Vagina (tissue), 2 donors: ENCODE data around the gene SIRT3. TPM values are rescaled to one million over a fixed set of nuclear protein-coding genes. Genes with fewer than 3 reads are reported as not detected.
"Not testable (repeated sequence)": the region's sequence is repeated elsewhere in the genome, so short reads cannot be mapped to it uniquely, and the experiment has no call there.

ENCODE experiments used
- DNase-seq, 2 donors: peaks; one replicate each; pipeline ENCODE4 v3.0.0-alpha.2; 2017; ENCODE audit errors: extremely low spot score in 2 of 2
- H3K27ac ChIP-seq: fragments of 200-600 bp; sonication (generic); one replicate; pipeline ENCODE4 v1.5.1; 2019
- H3K27me3 ChIP-seq: fragments of 200-600 bp; sonication (generic); one replicate; pipeline ENCODE4 v1.5.1; 2019
- H3K36me3 ChIP-seq, 2 donors: fragments of 200-600 bp; sonication (generic); one replicate each; pipeline ENCODE4 v1.5.1; 2017 to 2019
- H3K4me1 ChIP-seq: fragments of 200-600 bp; sonication (generic); one replicate; pipeline ENCODE4 v1.5.1; 2019
- H3K4me3 ChIP-seq, 2 donors: fragments of 200-600 bp; sonication (generic); 1 replicate in 1 of 2; 2 replicates in 1 of 2; pipeline ENCODE4 v1.5.1; 2016 to 2019
- H3K9me3 ChIP-seq: fragments of 200-600 bp; sonication (generic); one replicate; pipeline ENCODE4 v1.5.1; 2019
- CTCF ChIP-seq, 3 experiments: fragments of 450-650 bp in 2 of 3; fragments of 200-600 bp in 1 of 3; sonication (generic) in 1 of 3; IDR thresholded peaks; one replicate each; pipeline ENCODE4 v1.5.1; 2017 to 2019; ENCODE audit warnings: antibody characterized with exemption in 3 of 3, mild to moderate bottlenecking in 2 of 3, moderate library complexity in 2 of 3
- POLR2A ChIP-seq, 2 donors: fragments of 450-650 bp; IDR thresholded peaks; one replicate each; pipeline ENCODE4 v1.6.1; 2017; ENCODE audit warnings: antibody characterized with exemption in 2 of 2, mild to moderate bottlenecking in 2 of 2, moderate library complexity in 2 of 2
- POLR2AphosphoS5 ChIP-seq, 2 donors: sonication (generic); formaldehyde crosslinking; IDR thresholded peaks; one replicate each; pipeline ENCODE4 v1.9.0; 2017; ENCODE audit warnings: antibody characterized with exemption in 2 of 2, mild to moderate bottlenecking in 2 of 2, low read depth in 1 of 2; ENCODE audit not compliant: insufficient read depth in 1 of 2
- intact Hi-C: fragments of 100-400 bp; cut with DNase I; formaldehyde crosslinking; loops from one replicate; pipeline ENCODE4 v1.15.1; 2023
- total RNA-seq: library from RNA; depleted of rRNA; stranded (reverse); fragments of >200 nt; gene quantifications from one replicate; pipeline ENCODE4 v1.2.3, GENCODE V29; 2016

Gene SIRT3
- total RNA-seq, 1 donor from 2014 or later, result 5.6 TPM

DNA sequence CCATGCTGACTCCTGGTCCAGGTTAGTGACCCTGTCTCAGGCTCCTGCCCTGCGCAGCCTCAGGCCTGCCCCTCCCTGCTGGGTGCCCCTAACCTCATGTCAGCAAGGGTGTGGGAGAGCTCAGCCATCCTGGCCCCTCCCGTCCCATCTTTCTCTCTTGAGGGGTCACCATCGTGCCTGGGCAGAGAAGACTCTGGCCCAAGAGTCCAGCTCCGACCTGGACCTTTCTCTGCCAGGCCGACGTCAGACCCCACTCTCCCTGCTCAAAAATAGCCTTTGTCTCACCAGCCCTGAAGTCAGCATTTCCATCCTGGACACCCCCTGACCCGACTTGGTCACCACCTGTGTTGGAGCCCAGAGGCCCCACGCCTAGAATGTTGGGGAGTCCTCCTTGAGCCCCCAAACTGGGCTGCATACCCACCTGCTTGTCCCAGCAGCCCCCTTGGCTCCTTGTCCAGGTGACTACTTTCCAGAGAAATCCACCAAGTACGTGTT, 38.4 kb downstream of the SIRT3 start:
- peaks cover 0 to 10% of the 10 kb centered on the region in 2 donors for H3K36me3 ChIP-seq
- no peaks in the 10 kb centered on the region for H3K27me3 ChIP-seq
- H3K27ac ChIP-seq, result no peak overlapping the region
- no peak overlapping the region for H3K4me3 ChIP-seq
- DNase-seq, result peak in 1 of 2 donors; percentile 79
- H3K4me1 ChIP-seq, result no peaks in the 10 kb centered on the region
- no peak for TF ChIP-seq POLR2A (IDR thresholded peaks at IDR 0.05)
- no peak for TF ChIP-seq CTCF (IDR thresholded peaks at IDR 0.05)
- TF ChIP-seq POLR2AphosphoS5 (IDR thresholded peaks at IDR 0.05; ENCODE audit: insufficient read depth in 1 of 2, low read depth in 1 of 2), result no peak
- intact Hi-C loops, result no loop called here
- H3K9me3 ChIP-seq, result no peaks in the 10 kb centered on the region

- no peaks in the 10 kb centered on the region for H3K4me1 ChIP-seq
- no peak overlapping the region for H3K4me3 ChIP-seq
- intact Hi-C loops, result no loop called here
- H3K27ac ChIP-seq, result no peak overlapping the region
- peak in 1 of 2 donors; percentile 82 for DNase-seq
- no peaks in the 10 kb centered on the region for H3K27me3 ChIP-seq
- no peaks in the 10 kb centered on the region for H3K9me3 ChIP-seq
- H3K36me3 ChIP-seq, result peaks cover 0 to 10% of the 10 kb centered on the region in 2 donors
- TF ChIP-seq CTCF (IDR thresholded peaks at IDR 0.05) (no peak), POLR2A (IDR thresholded peaks at IDR 0.05) (no peak), POLR2AphosphoS5 (IDR thresholded peaks at IDR 0.05; ENCODE audit: insufficient read depth in 1 of 2, low read depth in 1 of 2) (no peak)
These were observed 39.1 kb downstream of the SIRT3 start for GRCh38 chr11:196786-197731.

DNA sequence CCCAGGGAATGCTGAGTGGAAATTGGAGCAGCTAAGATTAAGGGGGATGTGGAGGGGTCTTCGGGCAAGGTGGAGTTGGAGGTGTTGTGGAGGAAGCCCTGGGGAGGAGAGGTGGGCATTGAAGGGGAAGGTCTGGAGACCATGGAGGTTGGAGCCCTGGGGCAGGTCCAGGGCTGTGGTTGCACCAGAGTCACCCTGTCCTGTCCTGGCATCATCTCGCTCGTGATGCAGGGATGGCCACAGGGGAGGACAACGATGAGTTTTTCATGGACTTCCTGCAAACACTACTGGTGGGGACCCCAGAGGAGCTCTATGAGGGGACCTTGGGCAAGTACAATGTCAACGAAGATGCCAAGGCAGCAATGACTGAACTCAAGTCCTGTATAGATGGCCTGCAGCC, 42.7 kb downstream of the SIRT3 start:
- H3K9me3 ChIP-seq, H3K27ac ChIP-seq, DNase-seq, H3K4me1 ChIP-seq, intact Hi-C loops, H3K36me3 ChIP-seq, H3K27me3 ChIP-seq, H3K4me3 ChIP-seq: not testable (repeated sequence)

- H3K27me3 ChIP-seq, H3K4me1 ChIP-seq, DNase-seq, H3K36me3 ChIP-seq, H3K27ac ChIP-seq, H3K4me3 ChIP-seq, intact Hi-C loops, H3K9me3 ChIP-seq: not testable (repeated sequence)
These were observed 43.4 kb downstream of the SIRT3 start, which contains the start of gene SCGB1C1 for GRCh38 chr11:192674-193128. TSS of gene SCGB1C1 (plus strand) at chr11:193078. CDS start at chr11:193100, 22 bp downstream.

DNA sequence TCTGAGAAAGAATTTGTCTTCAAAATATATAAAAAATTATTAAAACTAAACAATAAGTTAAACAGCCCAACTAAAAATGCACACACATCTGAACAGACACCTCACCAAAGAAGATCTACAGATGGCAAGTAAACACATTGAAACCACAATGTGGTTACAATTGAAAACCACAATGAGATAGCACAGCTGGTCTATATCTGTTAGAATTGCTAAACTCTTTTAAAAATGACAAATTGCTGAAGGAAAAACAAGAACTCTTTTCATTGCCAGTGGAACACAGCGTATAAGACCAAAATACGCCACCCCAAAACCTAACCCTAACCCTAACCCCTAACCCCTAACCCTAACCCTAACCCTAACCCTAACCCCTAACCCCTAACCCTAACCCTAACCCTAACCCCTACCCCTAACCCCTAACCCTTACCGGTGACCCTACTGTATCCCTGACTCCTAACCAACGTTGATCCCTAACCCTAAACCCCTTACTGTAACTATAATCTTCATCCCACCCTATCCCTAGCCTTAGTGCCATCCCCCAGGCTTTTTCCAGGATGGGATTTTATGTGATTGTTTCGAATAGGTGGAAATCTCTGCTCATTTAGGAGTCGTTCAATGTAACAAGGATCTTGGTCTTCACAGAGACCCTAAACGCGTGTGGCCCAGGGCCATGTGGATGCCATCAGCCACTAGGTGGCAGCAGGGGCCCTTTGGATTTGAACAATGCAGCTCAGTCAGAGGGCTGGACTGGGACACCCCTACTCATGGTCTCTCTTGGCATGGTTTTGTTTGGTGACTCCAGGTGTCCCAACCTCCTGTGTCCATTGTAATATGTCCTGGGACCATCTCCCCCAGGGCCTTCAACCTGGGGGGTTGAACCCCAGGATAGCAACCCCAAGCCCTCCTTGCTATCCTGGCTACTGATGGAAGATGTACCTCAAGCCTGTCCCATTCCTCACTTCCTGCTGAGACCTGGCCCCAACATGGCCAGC, 44.4 kb downstream of the SIRT3 start:
- H3K4me3 ChIP-seq, H3K27me3 ChIP-seq, H3K27ac ChIP-seq, intact Hi-C loops, H3K4me1 ChIP-seq, H3K36me3 ChIP-seq, H3K9me3 ChIP-seq, DNase-seq: not testable (repeated sequence)
- TF ChIP-seq CTCF (IDR thresholded peaks at IDR 0.05), result peak in 2 of 3 experiments; percentile 36 to 38

DNA sequence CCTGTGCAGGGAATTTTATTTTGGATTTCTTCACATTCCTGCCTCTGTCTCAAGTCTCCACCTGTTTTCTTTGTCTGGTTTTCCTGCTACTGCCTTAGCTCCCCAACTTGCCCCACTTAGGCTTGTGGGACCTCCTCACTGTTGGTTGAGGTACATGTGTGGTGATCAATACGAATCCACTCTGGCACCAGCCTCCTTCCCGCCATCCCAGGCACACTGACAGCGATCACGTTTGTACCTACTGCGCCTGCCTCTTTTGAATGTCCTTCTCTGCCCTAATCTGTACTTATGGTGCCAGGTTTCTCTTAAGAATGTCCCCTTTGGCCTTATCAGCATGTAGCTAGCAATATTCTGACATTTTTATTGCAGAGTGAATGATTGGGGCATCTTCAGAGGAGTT, 45.6 kb downstream of the SIRT3 start:
- H3K4me3 ChIP-seq, H3K36me3 ChIP-seq, H3K27me3 ChIP-seq, H3K9me3 ChIP-seq, intact Hi-C loops, DNase-seq, H3K27ac ChIP-seq, H3K4me1 ChIP-seq: not testable (repeated sequence)

DNA sequence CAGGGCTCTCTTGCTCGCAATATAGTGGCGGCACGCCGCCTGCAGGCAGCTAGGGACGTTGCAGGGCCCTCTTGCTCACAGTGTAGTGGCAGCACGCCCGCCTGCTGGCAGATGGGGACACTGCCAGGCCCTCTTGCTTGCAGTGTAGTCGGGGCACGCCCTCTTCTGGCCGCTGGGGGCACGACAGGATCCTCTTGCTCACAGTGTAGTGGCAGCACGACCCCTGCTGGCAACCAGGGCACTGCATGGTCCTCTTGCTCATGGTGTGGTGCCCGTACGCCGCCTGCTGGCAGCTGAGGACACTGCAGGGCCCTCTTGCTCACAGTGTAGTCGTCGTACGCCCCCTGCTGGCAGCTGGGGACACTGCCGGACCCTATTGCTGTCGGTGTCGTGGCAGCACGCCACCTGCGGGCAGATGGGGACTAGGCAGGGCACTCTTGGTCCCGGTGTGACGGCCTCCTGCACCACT, 46.3 kb downstream of the SIRT3 start:
- H3K9me3 ChIP-seq, H3K4me1 ChIP-seq, intact Hi-C loops, DNase-seq, H3K27me3 ChIP-seq, H3K4me3 ChIP-seq, H3K36me3 ChIP-seq, H3K27ac ChIP-seq: not testable (repeated sequence)

DNA sequence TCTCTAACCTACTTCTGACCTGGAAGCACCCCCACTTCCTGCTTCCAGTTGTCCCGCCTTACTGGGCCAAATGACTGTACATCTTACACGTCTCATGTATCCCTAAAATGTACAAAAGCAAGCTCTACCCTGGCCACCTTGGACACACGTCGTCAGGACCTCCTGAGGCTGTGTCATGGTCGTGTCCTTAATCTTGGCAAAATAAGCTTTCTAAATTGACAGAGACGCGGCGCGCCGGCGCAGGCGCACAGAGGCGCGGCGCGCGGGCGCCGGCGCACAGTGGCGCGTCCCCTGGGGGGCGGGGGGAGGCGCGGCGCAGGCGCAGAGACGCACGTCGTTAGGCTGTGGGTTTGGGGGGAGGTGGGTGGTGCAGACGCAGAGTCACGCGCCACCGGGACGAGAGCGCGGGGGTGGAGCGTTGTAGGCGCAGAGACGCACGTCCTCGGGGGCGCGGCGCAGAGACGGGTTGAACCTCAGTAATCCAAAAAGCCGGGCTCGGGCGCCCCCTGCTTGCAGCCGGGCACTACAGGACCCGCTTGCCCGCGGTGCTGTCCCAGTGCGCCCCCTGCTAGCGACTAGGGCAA, 46.9 kb downstream of the SIRT3 start:
- H3K4me1 ChIP-seq, H3K4me3 ChIP-seq, intact Hi-C loops, H3K9me3 ChIP-seq, H3K27me3 ChIP-seq, H3K36me3 ChIP-seq, H3K27ac ChIP-seq: not testable (repeated sequence)
- peak in 1 of 2 donors; percentile 22 for DNase-seq

DNA sequence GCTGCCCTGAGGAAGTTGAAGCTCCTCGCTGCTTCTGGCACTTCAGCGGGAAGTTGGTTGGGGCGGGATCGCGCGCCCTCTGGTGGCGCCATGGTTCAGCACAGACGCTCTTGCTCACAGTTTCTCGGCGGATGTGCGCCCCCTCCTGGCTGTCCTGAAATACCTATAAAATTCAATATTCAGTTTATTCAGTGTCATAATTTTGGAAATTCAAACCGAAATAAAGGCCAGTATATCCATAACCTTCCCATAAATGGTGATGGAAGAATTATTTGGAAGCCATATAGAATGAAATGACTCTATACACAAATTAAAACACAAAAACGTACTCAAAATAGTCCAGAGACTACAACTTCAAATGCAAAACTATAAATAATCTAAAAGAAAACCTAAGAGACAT, 55.9 kb downstream of the SIRT3 start:
- H3K36me3 ChIP-seq, H3K27me3 ChIP-seq, H3K4me3 ChIP-seq, H3K4me1 ChIP-seq, H3K9me3 ChIP-seq, DNase-seq, intact Hi-C loops, H3K27ac ChIP-seq: not testable (repeated sequence)
